Measurements from ENCODE around the gene SFMBT1.

SFMBT1 gene

GRCh38 chr3:52986049-52986448 lies 59.8 kb downstream of the SFMBT1 start:
- H4K20me1 ChIP-seq (ENCODE audit: low read depth, low read length) = 0 out of 2 replicates have a peak, but pooled peaks cover 3% of the 10 kb centered on the region

GRCh38 chr3:52983828-52984227 lies 62.0 kb downstream of the SFMBT1 start:
- H3K9ac ChIP-seq (ENCODE audit: low read length) = peak overlapping the region; percentile 14; the same call in 1 of the 2 replicates
- H3K79me2 ChIP-seq (ENCODE audit: insufficient read depth, low read length) = peaks cover 24% of the 10 kb centered on the region; the same call in 1 of the 2 replicates
- H3K4me2 ChIP-seq (ENCODE audit: low read depth, low read length, poor library complexity, severe bottlenecking) = peak overlapping the region; percentile 50
- H3K9me2 ChIP-seq (replicated peaks; ENCODE audit: insufficient read depth, low read length) = no peaks in the 10 kb centered on the region
- H2AFZ ChIP-seq (ENCODE audit: low read depth, low read length, severe bottlenecking) = no peak overlapping the region
- no peak for TF ChIP-seq EZH2phosphoT487 (conservative IDR thresholded peaks at IDR 0.05; ENCODE audit: low read length)
- no peak for TF ChIP-seq CTCF (IDR thresholded peaks at IDR 0.05; ENCODE audit: insufficient read depth, low read length, poor library complexity, severe bottlenecking)
- H3K4me3 ChIP-seq (ENCODE audit: insufficient read depth, low read length, poor library complexity, severe bottlenecking) = peak overlapping the region; percentile 9
- H3K27me3 ChIP-seq (ENCODE audit: low read length) = no peaks in the 10 kb centered on the region
- no peaks in the 10 kb centered on the region for H3K9me3 ChIP-seq (ENCODE audit: insufficient read depth, low read length)
- no peaks in the 10 kb centered on the region for H4K20me1 ChIP-seq (ENCODE audit: low read depth, low read length)
- H3K36me3 ChIP-seq (ENCODE audit: low read length) = no peaks in the 10 kb centered on the region
- H3F3A ChIP-seq (ENCODE audit: insufficient read depth) = 0 out of 2 replicates have a peak, but pooled peaks cover 2% of the 10 kb centered on the region
- peak overlapping the region; percentile 64 for H3K27ac ChIP-seq (ENCODE audit: low read depth, low read length)

More at GRCh38 chr3:52986049-52986448, 59.8 kb downstream of the SFMBT1 start:
- Histone ChIP-seq H3K4me3 (ENCODE audit: insufficient read depth, low read length, poor library complexity, severe bottlenecking) (no peak overlapping the region), H3K27me3 (ENCODE audit: low read length) (no peaks in the 10 kb centered on the region), H3K79me2 (ENCODE audit: insufficient read depth, low read length) (peaks cover 16% of the 10 kb centered on the region; the same call in 1 of the 2 replicates), H3K9me3 (ENCODE audit: insufficient read depth, low read length) (no peaks in the 10 kb centered on the region), H3K27ac (ENCODE audit: low read depth, low read length) (no peak overlapping the region), H2AFZ (ENCODE audit: low read depth, low read length, severe bottlenecking) (no peak overlapping the region), H3F3A (ENCODE audit: insufficient read depth) (0 out of 2 replicates have a peak, but pooled peaks cover 2% of the 10 kb centered on the region), H3K4me2 (ENCODE audit: low read depth, low read length, poor library complexity, severe bottlenecking) (no peak overlapping the region), H3K9me2 (replicated peaks; ENCODE audit: insufficient read depth, low read length) (no peaks in the 10 kb centered on the region), H3K36me3 (ENCODE audit: low read length) (no peaks in the 10 kb centered on the region), H3K9ac (ENCODE audit: low read length) (no peak overlapping the region)
- no peak for TF ChIP-seq EZH2phosphoT487 (conservative IDR thresholded peaks at IDR 0.05; ENCODE audit: low read length)
- TF ChIP-seq CTCF (IDR thresholded peaks at IDR 0.05; ENCODE audit: insufficient read depth, low read length, poor library complexity, severe bottlenecking) = no peak

- Histone ChIP-seq H3K27me3 (ENCODE audit: low read length) (no peaks in the 10 kb centered on the region), H4K20me1 (ENCODE audit: low read depth, low read length) (no peaks in the 10 kb centered on the region), H3K4me2 (ENCODE audit: low read depth, low read length, poor library complexity, severe bottlenecking) (peak overlapping the region; percentile 50), H3K4me3 (ENCODE audit: insufficient read depth, low read length, poor library complexity, severe bottlenecking) (peak overlapping the region; percentile 9), H3K36me3 (ENCODE audit: low read length) (no peaks in the 10 kb centered on the region), H3K9me2 (replicated peaks; ENCODE audit: insufficient read depth, low read length) (no peaks in the 10 kb centered on the region), H3K79me2 (ENCODE audit: insufficient read depth, low read length) (peaks cover 24% of the 10 kb centered on the region; the same call in 1 of the 2 replicates), H3F3A (ENCODE audit: insufficient read depth) (0 out of 2 replicates have a peak, but pooled peaks cover 2% of the 10 kb centered on the region), H2AFZ (ENCODE audit: low read depth, low read length, severe bottlenecking) (peak overlapping the region; percentile 2), H3K9me3 (ENCODE audit: insufficient read depth, low read length) (no peaks in the 10 kb centered on the region), H3K9ac (ENCODE audit: low read length) (peak overlapping the region; percentile 14; the same call in 1 of the 2 replicates), H3K27ac (ENCODE audit: low read depth, low read length) (peak overlapping the region; percentile 64)
- TF ChIP-seq EZH2phosphoT487 (conservative IDR thresholded peaks at IDR 0.05; ENCODE audit: low read length) = no peak
- no peak for TF ChIP-seq CTCF (IDR thresholded peaks at IDR 0.05; ENCODE audit: insufficient read depth, low read length, poor library complexity, severe bottlenecking)
These were observed 62.5 kb downstream of the SFMBT1 start for GRCh38 chr3:52983336-52983807.

Data from SU-DHL-6 (cell line).